GM08714 (cell line): Measurements from ENCODE around the gene SCN1B.
"Not testable (repeated sequence)": the region's sequence is repeated elsewhere in the genome, so short reads cannot be mapped to it uniquely, and the experiment has no call there.

Source experiments
- H3K4me3 ChIP-seq: fragments of 200-500 bp; sonication (Bioruptor generic); 2 replicates; pipeline ENCODE4 v1.5.1; 2014; ENCODE audit warnings: mild to moderate bottlenecking, low read length, inconsistent platforms
- ZNF274 ChIP-seq: IDR thresholded peaks from 2 replicates; pipeline ENCODE4 v1.6.1; 2012; ENCODE audit warnings: mild to moderate bottlenecking, low read depth, low read length

The SCN1B gene

DNA sequence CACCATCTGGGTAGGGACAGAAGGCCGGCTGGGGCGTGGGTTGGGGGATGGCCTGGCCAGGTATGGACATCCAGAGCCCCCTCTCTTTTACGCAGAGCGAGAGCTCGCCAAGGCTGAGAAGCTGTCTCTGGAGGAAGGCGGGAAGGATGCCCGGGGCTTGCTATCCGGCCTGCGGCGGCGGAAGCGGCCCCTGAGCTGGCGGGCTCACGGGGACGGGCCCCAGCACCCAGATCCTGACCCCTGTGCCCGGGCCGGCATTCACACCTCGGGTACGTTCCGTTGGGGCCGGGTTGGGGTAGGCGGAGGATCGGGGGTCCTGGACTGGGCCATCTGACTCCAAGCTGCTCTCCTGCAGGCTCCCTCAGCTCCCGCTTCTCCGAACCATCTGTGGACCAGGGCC, 8.7 kb upstream of the SCN1B start:
- no peak for TF ChIP-seq ZNF274
- H3K4me3 ChIP-seq: no peak overlapping the region

GRCh38 chr19:35022460-35022859, 7.8 kb upstream of the SCN1B start:
- TF ChIP-seq ZNF274: no peak
- H3K4me3 ChIP-seq: no peak overlapping the region

DNA sequence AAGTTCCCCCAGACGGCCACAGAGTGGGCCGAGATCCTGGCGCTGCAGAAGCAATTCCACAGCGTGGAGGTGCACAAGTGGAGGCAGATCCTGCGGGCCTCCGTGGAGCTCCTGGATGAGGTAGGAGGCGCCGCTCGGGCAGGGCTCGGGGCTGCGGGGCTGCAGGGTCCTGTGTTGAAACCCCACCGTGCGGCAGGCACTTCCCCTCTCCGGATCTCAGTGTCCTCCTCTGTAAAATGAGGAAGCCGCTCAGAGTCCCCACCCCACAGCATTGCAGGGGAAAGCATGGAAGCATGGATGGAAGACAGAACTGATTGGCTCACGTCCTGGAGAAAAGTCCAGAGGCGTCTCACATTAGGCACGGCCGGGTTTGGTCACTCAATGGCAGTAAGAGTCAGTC, 6.8 kb upstream of the SCN1B start:
- TF ChIP-seq ZNF274: no peak
- H3K4me3 ChIP-seq: no peak overlapping the region

- no peak overlapping the region for H3K4me3 ChIP-seq
- TF ChIP-seq ZNF274: no peak
Measured at GRCh38 chr19:35024095-35024494, 6.2 kb upstream of the SCN1B start.

DNA sequence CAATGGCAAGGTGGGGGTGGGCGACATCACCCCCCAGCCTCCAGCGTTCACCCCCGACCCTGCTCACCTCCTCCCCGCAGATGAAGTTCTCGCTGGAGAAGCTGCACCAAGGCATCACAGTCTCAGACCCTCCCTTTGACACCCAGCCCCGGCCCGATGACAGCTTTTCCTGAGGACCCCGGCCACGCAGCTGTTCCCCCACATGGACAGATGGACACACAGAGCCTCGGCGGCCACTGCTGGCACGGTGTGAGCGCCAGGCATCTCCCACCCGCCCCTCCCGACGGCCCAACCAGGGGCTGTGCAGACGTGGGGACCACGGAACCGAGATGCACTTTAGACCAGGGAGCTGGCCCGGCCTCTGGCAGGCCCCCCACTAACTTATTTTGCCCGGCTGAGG, 4.3 kb upstream of the SCN1B start:
- H3K4me3 ChIP-seq: no peak overlapping the region
- TF ChIP-seq ZNF274: no peak

DNA sequence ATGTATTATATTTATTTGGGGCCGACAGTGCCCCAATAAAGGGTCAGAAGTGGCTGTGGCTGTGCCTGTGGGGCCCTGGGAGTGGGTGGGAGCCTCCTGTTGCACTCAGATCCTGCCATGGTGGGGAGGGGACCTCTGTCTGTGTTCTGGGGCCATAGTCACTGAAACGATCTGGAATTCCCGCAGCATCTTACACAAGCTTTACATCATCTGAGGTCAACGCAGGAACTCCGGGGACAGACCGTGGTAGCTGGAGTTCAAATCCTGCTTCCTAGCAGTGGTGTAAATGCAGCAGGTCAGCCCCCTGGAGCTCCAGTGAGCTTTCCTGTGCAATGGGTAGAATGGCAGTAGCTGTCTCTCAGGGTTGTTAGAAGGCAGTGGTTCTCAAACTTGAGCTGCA, 3.9 kb upstream of the SCN1B start:
- H3K4me3 ChIP-seq: no peak overlapping the region
- TF ChIP-seq ZNF274: no peak

DNA sequence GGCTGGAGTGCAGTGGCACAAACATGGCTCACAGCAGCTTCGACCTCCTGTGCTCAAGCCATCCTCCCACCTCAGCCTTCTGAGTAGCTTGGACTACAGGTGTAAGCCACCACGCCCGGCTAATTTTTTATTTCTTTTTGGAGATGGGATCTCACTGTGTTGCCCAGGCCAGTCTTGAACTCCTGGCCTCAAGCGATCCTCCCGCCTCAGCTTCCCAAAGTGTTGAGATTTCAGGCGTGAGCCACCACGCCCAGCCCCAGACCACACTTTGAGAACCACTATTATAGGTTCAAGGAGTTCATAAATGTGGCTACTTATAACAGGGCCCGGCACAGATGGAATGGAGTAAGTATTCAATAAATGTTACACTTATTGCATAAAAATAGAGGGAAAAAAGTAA, 3.3 kb upstream of the SCN1B start:
- no peak overlapping the region for H3K4me3 ChIP-seq
- no peak for TF ChIP-seq ZNF274

- H3K4me3 ChIP-seq: no peak overlapping the region
- no peak for TF ChIP-seq ZNF274
Measured at GRCh38 chr19:35027851-35028599, 2.2 kb upstream of the SCN1B start.

GRCh38 chr19:35028600-35028885, 1.7 kb upstream of the SCN1B start:
- H3K4me3 ChIP-seq: not testable (repeated sequence)

- H3K4me3 ChIP-seq: not testable (repeated sequence)
Measured at GRCh38 chr19:35029275-35029736, 964 bp upstream of the SCN1B start.

DNA sequence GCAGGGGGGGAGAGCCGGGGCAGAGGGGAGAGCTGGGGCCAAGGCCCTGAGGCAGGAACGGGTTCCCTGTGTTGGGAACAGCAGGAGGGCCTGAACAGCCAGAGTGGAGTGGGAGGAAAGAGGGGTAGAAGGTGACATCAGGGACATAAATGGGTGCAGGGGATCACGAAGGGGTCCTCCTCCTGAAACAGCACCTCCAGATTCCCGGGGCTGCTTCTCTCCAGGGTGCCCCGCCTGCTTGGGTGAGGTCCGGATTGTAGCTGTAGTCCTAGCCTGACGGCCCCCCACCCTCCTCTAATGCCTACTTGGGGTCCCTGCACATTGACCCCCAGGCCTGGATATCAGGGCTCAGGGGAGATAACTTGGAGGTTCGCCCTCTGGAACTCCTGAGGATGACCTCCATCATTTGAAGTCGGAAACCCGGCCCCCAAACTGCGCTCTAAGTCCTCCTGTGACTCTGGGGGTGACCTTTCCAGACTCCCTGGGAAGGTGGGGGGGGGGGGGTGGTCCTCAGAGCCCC, 473 bp upstream of the SCN1B start:
- no peak overlapping the region for H3K4me3 ChIP-seq
- no peak for TF ChIP-seq ZNF274

- H3K4me3 ChIP-seq: no peak overlapping the region
- TF ChIP-seq ZNF274: no peak
Measured at GRCh38 chr19:35031072-35031881, 1.0 kb downstream of the SCN1B start.

- no peak overlapping the region for H3K4me3 ChIP-seq
- TF ChIP-seq ZNF274: no peak
Measured at GRCh38 chr19:35032356-35032865, 2.1 kb downstream of the SCN1B start.

DNA sequence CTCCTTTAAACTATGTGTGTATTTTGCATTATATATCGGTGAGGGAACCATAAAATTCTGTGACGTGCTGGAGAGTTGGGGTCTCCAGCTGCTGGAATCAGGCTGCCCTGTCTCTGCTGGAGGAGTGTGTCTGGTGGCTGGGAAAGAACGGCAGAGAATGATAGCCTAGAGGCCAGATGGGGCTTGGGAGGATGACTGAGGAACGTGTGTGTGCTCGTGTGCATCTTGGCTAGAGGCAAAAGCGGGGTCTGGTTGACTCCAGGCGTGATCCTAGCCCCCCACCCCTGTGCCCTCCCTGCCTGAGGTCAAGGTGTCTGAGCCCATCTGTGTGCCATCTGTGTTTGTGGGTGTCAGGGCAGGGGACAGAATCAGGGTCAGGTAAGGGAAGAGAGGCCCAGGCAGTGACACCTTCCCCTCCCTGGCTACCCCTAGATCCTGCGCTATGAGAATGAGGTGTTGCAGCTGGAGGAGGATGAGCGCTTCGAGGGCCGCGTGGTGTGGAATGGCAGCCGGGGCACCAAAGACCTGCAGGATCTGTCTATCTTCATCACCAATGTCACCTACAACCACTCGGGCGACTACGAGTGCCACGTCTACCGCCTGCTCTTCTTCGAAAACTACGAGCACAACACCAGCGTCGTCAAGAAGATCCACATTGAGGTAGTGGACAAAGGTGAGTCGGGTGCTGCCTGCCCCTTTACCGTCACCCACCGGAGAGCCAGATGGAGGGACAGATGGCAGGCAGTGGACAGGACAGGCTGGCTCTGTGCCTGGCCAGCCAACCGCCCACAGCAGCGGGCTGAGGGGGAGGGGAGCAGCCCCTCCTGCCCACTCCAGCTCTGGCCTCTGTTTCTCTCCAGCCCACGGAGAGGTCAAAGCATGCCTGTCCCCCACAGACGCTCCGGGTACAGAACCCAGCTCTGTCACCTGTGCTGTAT, 3.1 kb downstream of the SCN1B start:
- TF ChIP-seq ZNF274: no peak

More for the DNA sequence above, 3.1 kb downstream of the SCN1B start:
- H3K4me3 ChIP-seq: no peak overlapping the region
